Stimulated activated CD4-positive, alpha-beta T cell treated with anti-CD3 and anti-CD28 coated beads, Interleukin-1b, Interleukin-23, amount 100 ng/mL, for 24 hours (primary cell): ENCODE results near the gene ANGPTL8.
A peak's percentile ranks its signal among the peaks of the same experiment; 100 is the strongest.

Experiments
- DNase-seq, 4 experiments: peaks; one replicate each; pipeline ENCODE4 v3.0.0-alpha.2; 2020; ENCODE audit warnings: low read depth in 4 of 4, low spot score in 1 of 4

ANGPTL8 gene

DNA sequence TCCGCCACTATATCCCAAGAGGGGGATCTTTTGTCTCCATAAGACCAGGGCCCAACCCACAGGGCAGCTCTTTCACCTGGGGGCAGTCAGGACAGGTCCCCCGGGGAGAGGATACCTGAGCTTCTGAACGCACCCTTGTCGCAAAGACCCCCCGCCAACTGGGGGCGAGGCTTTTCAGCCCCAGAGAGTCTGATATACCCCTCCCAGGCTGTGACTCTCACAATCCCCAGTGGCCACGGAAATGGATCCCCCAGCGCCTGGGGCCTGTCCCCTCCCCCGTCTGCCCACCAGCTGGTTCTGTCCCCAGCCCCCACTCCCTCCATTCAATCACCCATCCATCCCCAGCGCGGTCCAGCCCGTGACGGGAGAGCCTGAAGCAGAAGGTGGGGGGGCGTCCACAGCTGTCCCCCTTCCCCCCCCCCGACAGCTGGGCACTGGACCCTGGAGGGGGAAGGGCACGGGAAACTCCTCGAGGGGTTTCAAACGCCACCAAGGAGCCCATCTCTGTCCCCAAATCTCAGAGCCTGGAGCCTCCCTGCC, 22.1 kb downstream of the ANGPTL8 start:
- DNase-seq: no peak

- peak in 1 of 4 experiments; percentile 19 for DNase-seq
Measured at GRCh38 chr19:11261971-11262839, 22.8 kb downstream of the ANGPTL8 start, which contains the start of gene DOCK6. DOCK6 (minus strand) TSS chr19:11262524; CDS start chr19:11262440, 84 bp downstream.

GRCh38 chr19:11263726-11264125, 24.3 kb downstream of the ANGPTL8 start:
- no peak for DNase-seq

DNA sequence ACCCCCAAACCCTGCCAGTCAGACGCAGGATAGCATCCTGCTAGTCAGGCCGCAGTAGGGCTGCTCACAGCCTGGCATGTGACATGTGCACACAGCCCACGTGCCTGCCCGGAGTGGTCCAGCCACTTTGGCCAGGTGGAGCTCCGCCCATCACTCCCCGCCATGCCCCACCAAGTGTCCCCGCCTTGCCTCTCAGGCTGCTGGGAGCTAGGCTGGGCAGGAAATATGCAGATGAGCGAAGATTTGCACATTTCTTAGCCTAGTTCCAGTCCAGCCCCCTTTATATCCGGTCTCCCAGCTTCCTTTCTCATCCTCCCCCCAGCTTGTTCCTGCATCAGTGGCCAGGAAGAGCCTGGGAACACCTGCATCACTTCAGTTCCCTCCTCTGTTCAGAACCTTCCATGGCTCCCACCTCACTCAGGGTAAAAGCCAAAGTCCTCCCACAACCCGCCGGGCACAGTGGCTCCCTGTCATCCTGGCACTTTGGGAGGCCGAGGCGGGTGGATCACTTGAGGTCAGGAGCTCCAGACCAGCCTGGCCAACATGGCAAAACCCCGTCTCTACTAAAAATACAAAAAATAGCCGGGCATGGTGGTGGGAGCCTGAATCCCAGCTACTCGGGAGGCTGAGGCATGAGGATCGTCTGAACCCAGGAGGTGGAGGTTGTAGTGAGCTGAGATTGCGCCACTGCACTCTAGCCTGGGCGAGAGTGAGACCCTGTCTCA, 25.2 kb downstream of the ANGPTL8 start:
- no peak for DNase-seq

- no peak for DNase-seq
Measured at GRCh38 chr19:11265177-11265784, 25.9 kb downstream of the ANGPTL8 start.

DNA sequence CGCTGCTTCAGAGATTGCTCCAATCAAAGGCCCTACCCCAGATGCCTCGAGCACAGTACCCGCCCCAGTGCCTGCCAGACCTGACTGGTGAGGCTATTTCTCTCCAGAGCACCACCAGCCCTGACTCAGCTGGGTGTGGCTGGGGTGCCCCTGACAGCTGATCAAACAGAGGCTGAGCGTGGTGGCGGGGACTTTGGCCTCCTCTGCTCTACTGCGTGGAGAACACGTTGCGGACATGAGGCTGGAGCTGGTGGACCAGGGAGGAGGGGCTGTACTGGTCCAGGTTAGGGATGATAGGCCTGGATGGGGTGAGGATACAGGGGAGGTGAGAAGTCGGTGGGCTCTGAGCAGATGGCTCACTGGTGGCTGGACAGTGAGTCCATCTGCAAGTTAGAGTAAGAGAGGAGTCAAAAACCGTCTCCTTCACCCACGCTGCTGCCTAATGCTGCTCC, 26.4 kb downstream of the ANGPTL8 start:
- DNase-seq: no peak

DNA sequence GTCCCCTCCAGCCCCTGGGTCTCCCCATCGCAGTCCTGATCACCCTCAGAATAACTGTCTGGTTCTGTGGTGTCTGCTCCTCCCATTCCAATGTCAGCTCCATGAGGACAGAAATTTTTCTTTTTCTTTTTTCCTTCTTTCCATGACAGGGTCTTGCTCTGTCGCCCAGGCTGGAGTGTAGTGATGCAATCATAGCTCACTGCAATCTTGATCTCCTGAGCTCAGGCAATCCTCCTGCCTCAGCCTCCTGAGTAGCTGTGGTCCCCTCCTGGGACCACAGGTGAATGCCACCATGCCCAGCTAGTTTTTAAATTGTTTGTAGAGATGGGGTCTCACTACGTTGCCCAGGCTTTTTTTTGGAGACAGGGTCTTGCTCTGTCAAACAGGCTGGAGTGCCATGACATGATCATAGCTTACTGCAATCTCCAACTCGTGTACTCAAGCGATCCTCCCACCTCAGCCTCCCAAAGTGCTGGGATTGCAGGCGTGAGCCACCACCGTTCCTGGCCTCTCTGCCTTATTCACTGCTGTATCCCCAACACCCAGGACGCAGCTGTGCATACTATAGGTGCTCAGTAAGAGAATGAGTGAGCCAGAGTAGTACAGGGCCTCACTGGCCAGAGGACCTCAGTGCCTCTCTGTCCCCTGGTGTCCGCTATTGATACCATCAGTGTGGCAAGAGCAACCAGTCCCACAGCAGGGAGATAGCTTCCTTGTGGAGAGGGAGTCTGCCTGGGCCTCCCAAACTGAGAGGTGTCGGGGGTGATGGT, 28.1 kb downstream of the ANGPTL8 start:
- DNase-seq: no peak

DNA sequence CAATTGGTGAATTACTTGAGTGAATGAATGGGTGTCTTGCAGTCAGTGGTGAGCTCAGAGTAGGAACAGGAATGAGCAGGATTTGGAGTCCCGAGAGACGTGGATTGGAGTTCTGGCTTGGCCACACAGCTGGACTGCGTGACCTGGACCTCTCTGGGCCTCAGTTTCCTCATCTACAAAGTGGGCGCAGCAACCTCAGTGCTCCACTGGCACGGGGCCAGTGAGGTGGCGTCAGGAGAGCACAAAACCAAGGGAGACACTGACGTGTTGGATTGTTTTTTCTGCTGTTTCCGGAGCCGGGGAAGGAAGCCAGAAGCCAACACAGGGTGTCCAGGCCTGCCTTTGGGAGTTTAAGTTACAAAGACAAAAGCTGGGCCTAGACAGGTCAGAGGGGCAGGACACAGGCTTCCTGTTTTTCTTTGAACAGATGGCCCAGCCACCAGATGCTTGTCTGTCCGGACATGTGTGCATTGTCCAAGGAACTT, 29.4 kb downstream of the ANGPTL8 start:
- no peak for DNase-seq

DNA sequence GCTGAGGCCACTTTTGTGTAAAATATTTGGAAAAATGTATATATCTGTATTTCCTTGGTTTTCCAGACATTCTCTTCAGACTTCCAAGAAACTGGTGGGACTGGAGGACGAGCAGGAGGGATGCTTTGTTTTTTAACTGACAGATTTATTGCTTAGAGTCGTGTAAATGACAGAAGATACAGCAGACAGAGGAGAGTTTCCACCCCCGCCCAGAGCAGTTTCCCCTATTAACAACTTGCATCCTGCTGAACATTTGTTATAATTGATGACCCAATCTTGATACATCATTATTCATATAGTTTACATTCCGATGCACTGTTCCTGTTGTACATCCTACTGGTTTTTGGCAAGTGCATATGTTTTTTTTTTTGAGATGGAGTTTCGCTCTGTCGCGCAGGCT, 30.0 kb downstream of the ANGPTL8 start:
- DNase-seq: no peak

GRCh38 chr19:11273296-11273695, 33.9 kb downstream of the ANGPTL8 start:
- DNase-seq: no peak

- DNase-seq: no peak
Measured at GRCh38 chr19:11273989-11274388, 34.6 kb downstream of the ANGPTL8 start.

DNA sequence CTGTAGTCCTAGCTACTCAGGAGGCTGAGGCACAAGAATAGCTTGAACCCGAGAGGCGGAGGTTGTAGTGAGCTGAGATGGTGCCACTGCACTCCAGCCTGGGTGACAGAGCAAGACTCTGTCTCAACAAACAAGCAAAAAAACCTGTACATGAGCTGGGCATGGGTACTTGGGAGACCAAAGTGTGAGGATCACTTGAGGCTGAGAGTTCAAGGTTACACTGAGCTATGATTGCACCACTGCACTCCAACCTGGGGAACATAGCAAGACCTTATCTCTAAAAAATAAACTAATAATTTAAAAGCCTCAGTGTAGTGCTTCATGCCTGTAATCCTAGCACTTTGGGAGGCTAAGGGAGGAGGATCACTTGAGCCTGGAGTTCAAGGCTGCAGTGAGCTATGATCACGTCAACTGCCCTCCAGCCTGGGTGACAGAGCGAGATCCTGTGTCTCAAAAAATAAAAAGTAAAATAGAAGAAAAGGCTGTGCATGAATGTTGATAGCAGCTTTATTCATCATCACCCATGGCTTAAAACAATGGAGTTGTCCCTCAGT, 35.2 kb downstream of the ANGPTL8 start:
- no peak for DNase-seq

DNA sequence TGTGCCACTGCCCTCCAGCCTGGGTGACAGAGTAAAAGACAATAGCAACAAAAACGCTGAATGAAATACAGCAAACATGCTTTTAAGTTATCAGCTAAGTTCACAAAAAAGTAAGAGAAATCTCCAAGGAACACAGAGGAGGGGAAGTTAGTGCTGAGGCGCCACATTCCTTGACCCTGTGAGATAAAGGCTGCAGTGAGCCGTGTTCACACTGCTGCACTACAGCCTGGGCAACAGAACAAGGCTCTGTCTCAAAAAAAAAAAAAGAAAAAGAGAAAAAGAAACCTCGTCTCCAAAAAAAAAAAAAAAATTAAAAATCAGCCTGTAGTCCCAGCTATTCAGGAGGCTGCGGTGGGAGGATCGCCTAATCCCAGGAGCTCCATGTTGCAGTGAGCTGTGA, 39.3 kb downstream of the ANGPTL8 start:
- no peak for DNase-seq

DNA sequence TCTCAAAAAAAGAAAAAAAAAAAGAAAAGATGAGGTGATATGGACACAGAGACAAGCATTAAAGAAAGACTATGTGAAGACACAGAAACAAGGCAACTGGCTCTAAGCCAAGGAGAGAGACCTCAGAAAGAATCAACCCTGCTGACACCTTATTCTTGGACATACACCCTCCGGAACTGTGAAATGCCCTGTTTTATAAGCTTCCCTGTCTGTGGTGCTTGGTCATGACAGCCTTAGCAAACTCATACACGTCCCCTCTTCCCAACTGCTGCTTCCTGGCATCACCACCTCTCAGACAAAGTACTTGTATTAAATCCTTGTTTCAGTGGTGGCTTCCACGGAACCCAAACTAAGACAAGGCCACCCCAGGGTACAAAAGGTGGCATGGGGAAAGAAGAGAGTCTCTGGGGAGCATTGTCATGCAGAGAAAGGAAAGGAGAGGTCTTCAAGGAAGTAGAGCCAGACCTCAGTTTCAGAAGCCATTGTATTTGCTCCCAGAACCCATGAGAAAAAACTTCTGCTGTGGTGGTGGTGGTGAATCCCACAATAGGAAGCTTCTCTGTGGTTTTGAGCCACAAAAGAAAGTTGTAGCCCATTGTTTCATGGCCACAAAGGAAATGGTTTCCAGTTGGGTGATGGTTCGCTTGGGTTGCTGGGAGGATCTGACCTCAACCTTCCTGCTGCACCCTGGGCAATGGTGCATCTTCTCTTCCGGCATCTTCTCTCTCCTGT, 40.3 kb downstream of the ANGPTL8 start:
- DNase-seq: peak in 1 of 4 experiments; percentile 7

DNA sequence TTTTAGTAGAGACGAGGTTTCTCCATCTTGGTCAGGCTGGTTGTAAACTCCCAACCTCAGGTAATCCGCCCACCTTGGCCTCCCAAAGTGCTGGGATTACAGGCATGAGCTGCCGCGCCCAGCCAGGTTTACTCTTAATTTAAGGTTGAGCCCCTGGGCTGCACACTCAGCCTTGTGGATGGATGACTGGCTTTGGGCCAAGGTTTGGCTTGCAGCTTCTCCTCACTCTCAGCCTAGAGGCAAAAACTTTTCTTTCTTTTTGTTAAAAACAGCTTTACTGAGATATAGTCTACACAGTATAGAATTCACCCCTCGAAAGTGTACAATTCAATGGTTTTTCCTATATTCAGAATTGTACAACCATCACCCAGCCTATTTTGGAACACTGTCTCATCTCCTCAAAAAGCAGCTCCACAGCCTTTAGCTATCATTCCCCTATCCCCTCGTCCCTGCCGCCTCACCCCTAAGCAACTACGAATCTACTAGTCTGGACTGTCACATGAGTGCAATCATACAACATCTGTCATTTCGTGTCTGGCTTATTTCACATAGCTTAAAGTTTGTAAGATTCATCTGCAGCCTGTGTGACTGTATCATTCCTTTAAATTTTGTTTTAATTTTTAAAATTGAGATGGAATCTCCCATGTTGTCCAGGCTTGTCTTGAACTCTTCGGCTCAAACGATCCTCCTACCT, 42.1 kb downstream of the ANGPTL8 start:
- DNase-seq: no peak

GRCh38 chr19:11284515-11284914, 45.1 kb downstream of the ANGPTL8 start:
- no peak for DNase-seq

GRCh38 chr19:11286312-11286974, 47.0 kb downstream of the ANGPTL8 start:
- DNase-seq: no peak

DNA sequence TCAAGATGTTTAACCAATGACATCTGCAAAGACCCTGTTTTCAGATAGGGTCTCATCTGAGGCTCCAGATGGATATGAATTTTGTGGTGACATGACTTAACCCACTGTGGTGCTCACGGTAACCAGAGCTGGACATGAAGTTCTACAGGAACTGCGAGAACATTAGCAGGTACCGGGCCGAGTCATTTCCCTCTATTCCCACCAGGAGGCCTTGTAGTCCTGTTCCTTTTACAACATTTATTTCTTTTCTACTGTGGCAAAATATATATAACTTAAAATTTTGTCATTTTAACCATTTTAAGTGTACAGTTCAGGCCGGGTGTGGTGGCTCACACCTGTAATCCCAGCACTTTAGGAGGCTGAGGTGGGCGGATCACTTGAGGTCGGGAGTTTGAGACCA, 48.9 kb downstream of the ANGPTL8 start:
- DNase-seq: no peak
